ENCODE data around the gene EEFSEC.

EEFSEC gene

DNA sequence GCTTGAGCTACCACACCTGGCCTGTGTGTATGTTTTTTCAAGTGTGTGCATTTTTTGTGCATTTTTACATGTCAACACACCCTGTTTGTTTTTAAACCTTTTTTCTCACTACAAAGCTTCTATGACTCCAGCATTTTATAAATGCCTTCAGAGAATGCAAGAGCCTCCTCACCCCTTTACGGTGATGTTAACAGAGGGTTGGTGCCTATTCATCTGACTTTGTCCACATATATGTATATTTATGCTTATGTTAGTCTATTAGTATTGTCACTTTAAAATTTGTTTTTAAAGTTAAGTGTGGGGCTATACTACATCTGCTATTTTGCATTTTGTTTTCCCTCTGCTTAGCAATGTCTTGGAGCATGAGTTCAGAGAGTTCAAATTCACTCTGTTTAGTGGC is 45.8 kb downstream of the EEFSEC start:
- H3K27me3 ChIP-seq, result no peaks in the 10 kb centered on the region
- no peaks in the 10 kb centered on the region for H3K36me3 ChIP-seq
- peaks cover 0 to 9% (median 2%) of the 10 kb centered on the region in 4 donors for H3K4me1 ChIP-seq
- no peak overlapping the region for H3K4me3 ChIP-seq
- H3K9me3 ChIP-seq, result no peaks in the 10 kb centered on the region
- no peak for DNase-seq
- H3K27ac ChIP-seq, result no peak overlapping the region
- TF ChIP-seq, protein P1, sequence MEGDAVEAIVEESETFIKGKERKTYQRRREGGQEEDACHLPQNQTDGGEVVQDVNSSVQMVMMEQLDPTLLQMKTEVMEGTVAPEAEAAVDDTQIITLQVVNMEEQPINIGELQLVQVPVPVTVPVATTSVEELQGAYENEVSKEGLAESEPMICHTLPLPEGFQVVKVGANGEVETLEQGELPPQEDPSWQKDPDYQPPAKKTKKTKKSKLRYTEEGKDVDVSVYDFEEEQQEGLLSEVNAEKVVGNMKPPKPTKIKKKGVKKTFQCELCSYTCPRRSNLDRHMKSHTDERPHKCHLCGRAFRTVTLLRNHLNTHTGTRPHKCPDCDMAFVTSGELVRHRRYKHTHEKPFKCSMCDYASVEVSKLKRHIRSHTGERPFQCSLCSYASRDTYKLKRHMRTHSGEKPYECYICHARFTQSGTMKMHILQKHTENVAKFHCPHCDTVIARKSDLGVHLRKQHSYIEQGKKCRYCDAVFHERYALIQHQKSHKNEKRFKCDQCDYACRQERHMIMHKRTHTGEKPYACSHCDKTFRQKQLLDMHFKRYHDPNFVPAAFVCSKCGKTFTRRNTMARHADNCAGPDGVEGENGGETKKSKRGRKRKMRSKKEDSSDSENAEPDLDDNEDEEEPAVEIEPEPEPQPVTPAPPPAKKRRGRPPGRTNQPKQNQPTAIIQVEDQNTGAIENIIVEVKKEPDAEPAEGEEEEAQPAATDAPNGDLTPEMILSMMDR (IDR thresholded peaks at IDR 0.05), result no peak
- intact Hi-C loops (cut with DNase I; ENCODE audit: low total_unique reads), result no loop called here

DNA sequence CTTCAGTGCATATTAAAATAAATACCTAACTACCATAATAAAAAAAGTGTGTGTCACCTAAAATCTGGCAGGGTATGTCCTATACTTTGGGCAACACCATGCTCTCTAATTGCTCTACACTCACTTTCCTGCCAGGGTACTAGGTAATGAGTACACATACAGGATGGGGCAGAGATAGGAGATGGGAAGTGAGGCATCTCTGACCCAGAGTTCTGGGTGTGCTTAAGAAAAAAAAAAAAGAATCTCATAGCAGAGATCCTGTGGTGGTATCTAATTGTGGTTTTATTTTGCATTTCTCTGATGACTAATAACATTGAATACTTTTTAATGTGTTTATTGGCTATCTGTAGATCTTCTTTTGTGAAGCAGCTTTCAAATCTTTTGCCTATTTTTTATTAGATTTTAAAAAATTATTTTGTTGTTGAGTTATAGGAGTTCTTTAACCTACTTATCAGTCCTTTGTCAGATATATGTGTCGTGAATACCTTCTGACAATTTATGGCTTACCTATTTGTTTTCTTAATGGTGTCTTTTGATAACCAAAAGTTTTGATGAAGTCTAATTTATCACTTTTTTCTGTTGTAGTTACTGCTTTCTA is 48.0 kb downstream of the EEFSEC start:
- TF ChIP-seq, protein P1 (IDR thresholded peaks at IDR 0.05), result no peak
- DNase-seq, result no peak
- H3K27me3 ChIP-seq, result no peaks in the 10 kb centered on the region
- H3K9me3 ChIP-seq, result no peaks in the 10 kb centered on the region
- H3K27ac ChIP-seq, result no peak overlapping the region
- intact Hi-C loops (cut with DNase I; ENCODE audit: low total_unique reads), result no loop called here
- H3K4me3 ChIP-seq, result no peak overlapping the region
- H3K4me1 ChIP-seq, result no peaks in the 10 kb centered on the region
- no peaks in the 10 kb centered on the region for H3K36me3 ChIP-seq

DNA sequence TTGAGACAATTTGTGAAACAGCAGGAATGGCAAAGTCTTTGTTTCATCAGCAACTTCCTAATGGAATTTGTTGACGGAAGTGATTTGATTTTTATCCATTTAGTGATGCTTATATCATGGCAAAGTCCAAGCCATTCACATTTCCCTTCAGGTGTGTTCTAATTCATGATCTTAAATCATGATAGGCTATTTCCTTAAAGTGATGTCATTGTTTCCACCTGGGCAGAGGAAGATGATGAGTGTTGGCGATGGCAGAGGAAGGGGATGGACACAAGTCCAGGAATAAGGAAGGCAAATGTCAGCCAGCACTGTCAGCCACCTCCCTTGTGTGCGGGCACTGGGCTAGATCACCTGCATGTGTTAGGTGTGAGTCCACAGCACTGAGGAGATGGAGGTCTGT is 49.9 kb downstream of the EEFSEC start:
- no peak for DNase-seq
- TF ChIP-seq, protein P1 (IDR thresholded peaks at IDR 0.05), result no peak
- H3K36me3 ChIP-seq, result no peaks in the 10 kb centered on the region
- no peak overlapping the region for H3K4me3 ChIP-seq
- intact Hi-C loops (cut with DNase I; ENCODE audit: low total_unique reads), result no loop called here
- H3K27me3 ChIP-seq, result no peaks in the 10 kb centered on the region
- H3K4me1 ChIP-seq, result no peaks in the 10 kb centered on the region
- H3K9me3 ChIP-seq, result no peaks in the 10 kb centered on the region
- no peak overlapping the region for H3K27ac ChIP-seq

DNA sequence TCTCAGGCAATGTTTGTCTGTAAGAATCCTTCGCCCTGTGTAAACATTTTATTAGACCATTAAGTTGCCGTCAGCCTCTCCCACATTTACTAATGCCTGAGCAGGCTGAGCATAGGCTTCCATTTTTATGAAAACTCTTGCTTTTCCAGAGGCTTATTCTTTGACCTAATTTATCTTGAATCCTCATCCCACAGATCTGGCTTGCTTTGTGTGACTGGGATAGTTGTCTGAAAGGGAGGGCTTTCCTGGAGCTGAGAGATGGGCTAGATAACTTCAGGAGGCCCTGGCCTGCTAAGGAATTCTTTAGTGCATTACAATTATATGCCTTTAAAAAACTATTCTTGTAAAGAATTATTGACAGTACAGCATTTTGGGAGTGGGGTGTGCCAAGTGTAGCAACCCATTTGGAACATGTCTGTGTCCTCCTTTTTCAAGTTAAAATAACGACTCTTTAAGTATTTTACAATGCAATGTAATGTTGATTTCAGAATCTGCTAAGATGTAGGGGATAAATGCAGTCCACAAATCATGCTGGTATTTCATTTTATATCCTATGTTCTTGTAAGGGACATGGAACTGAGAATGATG is 52.4 kb downstream of the EEFSEC start:
- Histone ChIP-seq H3K4me3 (no peak overlapping the region), H3K36me3 (no peaks in the 10 kb centered on the region), H3K9me3 (no peaks in the 10 kb centered on the region), H3K4me1 (peaks cover 0 to 5% (median under 1%) of the 10 kb centered on the region in 4 donors), H3K27ac (no peak overlapping the region), H3K27me3 (no peaks in the 10 kb centered on the region)
- TF ChIP-seq, protein P1 (IDR thresholded peaks at IDR 0.05), result no peak
- intact Hi-C loops (cut with DNase I; ENCODE audit: low total_unique reads), result no loop called here
- DNase-seq, result no peak

DNA sequence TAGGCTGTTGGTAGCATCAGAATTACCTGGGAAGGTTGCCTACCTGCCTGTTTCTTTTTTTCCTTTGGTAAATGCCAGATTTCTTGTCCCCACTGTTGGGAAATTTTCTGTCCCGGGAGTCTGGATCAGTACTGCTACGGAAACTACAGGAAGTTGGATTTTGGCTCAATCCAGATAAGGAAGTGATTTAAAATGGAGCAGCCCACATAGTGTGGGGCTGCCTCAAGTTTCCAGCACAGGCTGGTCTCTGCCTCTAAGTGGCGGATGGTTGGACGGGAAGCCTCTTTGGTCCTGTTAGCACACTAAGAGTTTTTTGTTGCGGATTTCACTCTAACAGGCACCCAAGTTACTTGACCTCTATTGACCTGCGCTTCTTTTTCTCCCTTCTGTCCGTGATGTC is 54.7 kb downstream of the EEFSEC start:
- Histone ChIP-seq H3K9me3 (no peaks in the 10 kb centered on the region), H3K4me3 (no peak overlapping the region), H3K27ac (no peak overlapping the region), H3K4me1 (peaks cover 0 to 12% (median 5%) of the 10 kb centered on the region in 4 donors), H3K36me3 (no peaks in the 10 kb centered on the region), H3K27me3 (no peaks in the 10 kb centered on the region)
- TF ChIP-seq, protein P1 (IDR thresholded peaks at IDR 0.05), result no peak
- no peak for DNase-seq
- intact Hi-C loops (cut with DNase I; ENCODE audit: low total_unique reads), result no loop called here

Data from tibial artery (tissue), 4 donors.